ENCODE measurements around the gene NKD1.

The NKD1 gene

DNA sequence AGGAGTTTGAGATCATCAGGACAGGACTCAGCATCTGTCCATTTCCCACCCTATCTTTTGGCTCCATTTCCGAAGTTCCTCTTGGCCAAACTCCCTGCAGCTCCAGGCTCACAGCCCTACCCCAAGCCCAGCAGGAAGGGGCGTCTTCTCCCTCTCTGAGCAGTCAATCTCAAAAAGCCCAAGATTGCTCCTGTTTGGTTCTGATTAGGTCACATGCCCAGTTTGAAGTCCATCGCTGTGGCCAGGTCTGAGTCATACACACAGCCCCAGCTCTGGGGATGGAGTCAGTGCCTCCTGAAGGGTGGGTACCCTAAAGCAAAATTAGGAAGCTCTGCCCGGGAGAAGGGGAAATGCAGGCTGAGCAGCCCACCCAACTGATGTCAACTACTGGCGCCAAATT lies 109.0 kb downstream of the NKD1 start:
- peak; percentile 45 for DNase-seq

DNA sequence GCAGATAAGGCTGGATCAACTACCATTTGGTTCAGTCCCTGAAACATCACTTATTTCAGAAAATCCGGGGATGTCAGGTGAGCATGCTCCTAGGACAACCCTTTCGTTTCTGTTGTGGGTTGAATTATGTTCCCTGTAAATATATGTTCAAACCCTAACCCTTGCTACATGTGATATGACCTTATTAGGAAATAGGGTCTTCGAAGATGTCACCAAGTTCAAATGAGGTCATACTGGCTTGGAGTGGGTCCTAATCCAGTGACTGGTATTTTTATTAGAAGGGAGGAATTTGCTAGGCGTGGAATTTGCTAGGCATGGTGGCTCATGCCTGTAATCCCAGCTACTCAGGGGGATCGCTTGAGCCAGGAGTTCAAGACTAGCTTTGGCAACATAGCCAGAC lies 111.6 kb downstream of the NKD1 start:
- DNase-seq: no peak

DNA sequence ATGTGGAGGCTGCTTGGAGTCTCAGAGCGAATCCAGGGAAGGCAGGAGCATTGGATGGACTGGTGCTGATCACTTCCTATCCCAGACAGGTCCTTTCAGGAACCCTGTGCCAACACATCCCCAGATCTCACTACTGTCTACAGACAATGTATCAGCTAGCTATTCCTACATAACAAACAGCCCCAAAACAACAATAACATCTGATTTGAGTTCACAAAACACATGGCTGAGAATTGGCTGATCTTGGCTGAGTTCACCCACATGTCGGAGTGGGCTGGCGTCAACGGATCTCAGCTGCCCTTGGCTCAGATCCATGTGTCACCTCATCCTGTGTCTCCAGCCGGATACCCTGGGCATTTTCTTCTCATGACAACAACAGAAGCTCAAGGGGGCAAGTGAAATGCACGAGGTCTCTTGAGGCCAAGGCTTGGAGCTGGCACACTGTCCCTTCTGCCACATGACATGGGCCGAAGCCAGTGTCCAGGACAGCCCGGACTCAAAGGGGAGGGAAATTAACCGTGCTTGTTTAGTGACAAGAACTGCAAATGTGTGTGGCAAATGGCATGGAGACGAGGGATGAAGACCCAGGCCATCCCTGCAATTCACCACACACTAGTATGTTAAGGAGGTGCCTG lies 114.2 kb downstream of the NKD1 start:
- DNase-seq: no peak

DNA sequence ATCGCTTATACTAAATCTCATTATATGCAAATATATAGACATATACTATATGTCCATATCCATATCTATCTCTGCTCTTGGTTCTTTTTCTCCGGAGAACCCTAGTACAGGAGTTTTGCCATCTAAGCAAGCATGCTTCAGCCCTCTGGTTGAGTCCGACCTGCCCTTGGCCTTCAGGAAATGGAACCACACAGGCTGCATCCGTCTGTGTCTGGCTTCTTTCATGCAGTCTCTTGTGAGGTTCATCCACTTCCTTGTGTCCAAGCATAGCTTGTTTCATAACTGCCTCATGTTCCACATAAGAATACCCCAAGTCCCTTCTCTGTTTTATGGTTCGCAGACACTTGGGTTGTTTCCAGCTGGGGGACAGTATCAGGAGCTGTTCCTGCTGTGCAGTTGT lies 116.1 kb downstream of the NKD1 start:
- no peak for DNase-seq

DNA sequence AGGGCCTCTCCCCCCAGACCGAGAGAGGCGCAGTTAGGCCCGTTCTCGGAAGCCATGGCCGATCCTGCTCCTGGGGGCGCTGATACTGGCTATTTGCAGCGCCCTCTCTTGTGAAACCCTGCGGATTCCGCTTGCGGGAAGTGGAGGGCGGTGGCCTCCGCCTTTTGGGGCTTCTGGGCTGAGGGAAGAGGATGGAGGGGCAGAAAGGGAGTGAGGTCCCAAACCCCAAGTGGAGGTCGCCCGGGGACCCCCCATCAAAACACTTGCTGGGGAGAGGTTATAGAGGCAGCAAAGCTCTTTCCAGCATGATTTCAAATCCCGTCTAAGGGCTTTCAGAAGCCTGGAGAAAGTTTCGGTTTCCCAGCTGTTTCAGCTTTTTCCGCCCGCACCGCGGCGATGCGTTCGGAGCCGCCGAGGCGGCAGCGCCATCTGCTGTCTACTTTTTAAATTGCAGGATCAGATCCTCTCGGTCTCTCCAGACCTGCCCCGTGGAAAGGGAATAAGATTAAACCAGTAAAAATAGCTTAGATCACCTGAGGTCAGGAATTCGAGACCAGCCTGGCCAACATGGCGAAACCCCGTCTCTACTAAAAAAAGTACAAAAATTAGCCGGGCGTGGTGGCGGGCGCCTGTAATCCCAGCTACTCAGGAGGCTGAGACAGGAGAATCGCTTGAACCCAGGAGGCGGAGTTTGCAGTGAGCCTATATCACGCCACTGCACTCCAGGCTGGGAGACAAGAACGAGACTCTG lies 117.1 kb downstream of the NKD1 start:
- DNase-seq: peak; percentile 59

DNA sequence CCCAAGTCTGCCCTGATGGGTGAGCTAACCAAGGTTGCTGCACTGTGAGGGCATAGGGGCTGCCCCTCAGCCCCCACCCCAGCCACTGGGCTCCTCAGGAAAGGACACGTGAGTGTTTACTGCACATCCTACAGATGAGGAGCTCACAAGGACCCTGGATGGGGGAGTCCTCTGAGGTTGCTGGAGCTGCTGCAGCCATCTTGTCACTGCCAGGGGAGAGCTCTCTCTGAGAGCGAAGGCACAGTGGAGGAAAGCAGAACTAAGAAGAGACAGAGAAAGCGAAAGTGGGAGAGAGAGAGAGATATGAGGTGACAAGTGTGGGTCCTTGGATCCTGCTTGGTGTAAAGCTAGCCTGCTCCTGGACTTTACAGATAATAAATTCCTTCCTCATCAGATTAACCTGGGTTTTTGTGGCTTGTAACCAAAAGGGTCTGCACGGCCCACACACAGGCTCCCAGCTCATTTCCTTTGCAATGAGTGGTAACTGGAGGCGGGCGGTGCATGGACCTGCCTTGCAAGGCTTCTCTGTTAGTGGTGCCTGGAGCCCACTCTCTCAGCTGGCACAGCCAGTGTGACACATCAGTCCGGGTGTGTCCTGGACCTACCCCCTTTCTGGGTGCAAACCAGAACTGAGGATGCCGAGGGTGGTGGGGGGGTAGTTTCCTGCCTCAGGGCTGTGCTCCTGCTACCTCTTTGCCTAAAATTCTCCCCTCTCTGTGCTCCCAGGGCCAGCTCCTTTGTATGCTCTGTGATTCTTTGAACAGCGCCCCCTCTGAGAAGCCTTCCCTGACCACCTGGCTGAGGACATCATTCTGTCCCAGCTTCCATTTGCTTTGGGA lies 118.7 kb downstream of the NKD1 start:
- no peak for DNase-seq

DNA sequence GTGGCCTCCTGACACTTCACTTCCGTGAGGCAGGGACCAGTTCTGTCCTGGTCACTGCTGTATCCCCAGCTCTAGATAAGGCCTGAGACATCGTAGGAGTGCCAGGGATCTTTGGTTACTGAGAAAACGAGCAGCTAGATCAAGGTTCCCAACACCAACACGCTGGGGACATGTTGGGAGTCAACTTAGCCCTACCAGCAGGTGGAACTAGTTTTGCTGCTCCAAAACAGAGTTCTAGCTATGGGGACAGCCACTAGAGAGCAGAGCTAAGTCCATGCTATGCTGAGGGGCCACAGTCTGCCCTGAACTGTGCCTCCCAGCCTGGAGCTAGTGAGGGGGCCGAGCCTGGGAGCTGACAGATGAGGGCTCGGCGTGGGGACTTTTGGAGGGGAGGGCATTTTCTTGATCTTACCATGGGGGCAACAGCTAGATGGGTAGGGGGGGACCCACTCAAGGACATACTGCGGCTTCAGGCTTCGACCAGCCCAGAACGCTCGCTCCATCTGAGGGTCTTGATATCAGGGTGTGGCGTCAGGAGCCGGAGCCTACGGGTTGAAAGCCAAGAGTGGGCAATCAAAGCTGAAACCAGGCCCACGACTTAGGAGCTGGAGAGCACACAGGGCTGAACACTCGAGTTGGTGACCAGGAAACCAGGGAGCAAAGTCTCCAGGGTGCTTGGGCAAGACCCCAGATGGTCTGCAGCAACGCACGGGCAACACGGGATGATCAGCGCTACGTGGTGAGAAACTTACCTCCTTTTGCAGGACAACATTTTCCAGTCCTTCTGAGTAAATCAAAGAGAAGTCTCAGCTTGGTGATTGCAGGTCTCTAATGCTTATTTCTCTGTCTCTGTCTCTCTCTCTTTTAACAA lies 119.5 kb downstream of the NKD1 start:
- no peak for DNase-seq

DNA sequence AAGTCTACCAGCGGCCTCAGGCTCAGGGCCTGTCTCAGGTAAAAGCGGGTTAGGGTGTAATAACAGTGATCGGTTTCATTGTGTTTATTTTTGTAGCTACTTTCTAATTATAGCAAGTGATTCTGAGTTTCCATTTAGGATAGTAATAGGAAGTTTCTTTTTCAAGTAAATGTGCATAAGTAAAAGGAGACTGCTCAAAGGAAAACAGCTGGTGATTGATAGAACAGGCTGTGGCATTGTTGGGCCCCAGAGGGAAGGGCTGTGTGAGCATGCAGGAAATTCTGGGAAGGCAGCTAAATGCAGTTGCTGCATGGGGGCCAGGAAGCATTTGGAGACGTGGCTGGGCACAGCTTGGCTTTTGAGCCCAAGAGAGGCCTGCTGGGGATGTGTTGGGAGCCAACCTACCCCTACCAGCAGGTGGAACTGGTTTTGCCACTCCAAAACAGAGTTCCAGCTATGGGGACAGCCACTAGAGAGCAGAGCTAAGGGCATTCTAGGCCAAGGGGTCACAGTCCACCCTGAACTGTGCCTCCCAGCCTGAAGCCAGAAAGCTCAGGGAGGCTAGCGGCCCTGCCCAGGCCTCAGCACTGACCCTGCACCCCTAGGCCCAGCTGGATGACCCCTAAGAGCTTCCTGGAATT lies 120.3 kb downstream of the NKD1 start:
- no peak for DNase-seq

DNA sequence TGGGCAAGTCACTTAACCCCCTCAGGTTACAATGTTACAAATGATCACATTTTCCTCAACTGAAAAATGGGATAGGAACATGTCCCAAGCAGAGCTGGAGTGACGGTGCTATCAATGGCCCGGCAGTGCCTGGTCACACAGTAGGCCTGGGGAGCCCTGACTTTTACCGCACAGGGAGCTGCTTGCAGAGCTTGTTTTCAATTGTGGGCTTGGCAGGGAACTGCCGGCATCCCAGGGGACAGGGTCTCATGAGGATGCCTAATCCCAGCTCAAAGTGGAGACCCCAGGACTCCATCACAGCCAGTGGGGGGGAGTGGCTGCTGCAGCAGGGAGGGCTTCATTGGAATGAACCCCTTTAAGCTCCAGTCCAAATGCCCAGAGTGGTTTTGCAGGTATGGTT lies 121.5 kb downstream of the NKD1 start:
- no peak for DNase-seq

DNA sequence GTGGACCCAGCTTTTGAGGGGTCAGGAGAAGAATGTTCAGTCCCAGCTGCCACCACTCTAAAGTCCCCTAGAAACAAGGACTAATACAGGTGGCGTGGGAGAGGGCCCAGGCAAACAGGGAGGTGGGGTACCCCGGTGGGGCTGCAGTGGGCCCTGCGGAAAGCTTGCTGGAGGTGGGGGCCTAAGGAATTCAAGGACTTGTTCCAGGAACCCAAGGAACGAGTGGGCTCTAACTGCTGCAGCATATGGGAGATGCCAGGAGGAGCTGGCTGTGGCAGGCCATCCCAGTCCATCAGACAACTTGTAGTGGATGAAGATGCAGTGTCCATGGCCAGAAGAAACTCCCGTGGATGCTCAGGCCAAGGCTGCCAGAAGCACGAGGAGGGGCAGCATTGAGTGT lies 122.3 kb downstream of the NKD1 start:
- no peak for DNase-seq

DNA sequence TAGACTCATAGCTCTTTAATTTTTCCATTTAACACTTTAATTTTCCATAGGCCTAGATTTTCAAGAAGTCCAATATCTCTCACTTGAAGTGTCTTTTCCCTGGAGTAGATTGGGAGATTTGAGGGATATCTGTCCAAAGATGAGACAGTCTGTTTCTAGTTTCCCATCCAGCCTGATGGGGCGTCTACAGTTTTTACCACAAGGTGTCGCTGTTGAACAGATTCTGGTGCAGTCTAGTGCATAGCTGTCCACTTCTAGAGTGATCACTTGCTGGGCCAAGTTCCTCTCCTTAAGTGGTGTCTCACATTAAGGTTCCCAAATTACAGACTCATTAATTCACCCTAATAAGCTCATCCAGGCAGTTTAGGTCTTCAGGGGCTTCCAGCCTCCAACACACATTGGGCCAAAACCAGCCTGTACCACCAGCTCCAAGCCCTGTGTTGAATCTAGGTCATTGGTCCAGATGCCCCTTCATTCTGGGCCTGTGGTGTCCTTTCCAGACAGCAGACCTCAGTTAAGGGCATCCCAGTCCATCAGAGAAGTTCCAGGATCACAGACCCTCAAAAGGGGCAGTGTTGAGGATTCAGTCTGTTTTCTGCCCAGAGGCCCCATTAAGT lies 123.6 kb downstream of the NKD1 start:
- peak; percentile 18 for DNase-seq

DNA sequence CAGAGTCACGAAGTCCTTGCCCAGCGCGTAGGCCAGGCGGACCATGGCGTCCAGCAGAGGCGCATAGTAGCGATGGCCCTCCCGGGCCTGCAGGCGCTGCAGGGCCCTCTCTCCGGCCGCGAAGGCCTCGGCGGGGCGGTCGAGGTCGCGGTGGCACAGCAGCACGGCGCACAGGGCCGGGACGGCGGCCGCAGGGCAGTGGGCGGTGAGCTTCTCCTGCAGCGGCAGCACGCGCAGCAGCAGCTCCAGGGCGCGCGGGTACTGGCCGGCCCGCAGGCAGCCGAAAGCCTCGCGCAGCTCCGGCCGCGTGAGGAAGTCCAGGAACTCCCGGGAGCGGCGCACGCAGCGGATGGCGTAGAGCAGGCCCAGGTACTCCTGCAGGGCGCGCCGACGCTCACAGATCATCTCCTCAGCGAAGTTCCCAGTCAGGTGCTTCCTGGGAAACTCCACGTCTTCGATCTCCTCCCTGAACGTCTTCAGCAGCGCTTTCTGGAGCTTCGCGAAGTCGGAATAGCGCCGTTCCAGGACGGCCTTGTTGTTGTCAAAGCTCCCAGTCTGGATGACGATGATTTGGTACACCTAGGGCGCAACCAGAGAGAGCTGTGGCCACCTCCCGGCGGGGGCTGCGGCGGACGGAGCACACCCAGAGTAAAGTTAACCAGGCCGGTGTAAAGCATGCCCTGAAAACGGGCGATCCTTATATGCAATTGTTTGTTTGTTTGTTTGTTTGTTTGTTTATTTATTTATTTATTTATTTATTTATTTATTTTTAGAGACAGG lies 125.5 kb downstream of the NKD1 start:
- DNase-seq: no peak

DNA sequence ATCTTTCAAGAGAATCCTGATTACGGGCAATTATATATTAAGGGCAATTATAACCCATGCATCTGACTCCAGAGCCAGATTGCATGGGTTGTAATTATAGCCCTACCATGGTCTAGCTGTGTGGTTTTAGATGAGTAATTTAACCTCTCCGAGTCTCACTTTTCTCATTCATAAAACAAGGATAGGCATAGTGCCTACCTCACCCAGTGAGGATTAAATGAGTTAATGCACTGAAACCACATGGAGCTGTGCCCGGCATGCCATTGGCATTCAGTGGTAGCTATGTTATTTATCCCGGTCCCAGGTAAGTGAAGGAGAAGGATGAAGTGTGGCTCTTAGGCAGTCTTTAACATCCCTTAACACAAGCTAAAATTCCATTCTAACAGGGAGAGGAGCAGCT lies 126.6 kb downstream of the NKD1 start:
- DNase-seq: no peak

DNA sequence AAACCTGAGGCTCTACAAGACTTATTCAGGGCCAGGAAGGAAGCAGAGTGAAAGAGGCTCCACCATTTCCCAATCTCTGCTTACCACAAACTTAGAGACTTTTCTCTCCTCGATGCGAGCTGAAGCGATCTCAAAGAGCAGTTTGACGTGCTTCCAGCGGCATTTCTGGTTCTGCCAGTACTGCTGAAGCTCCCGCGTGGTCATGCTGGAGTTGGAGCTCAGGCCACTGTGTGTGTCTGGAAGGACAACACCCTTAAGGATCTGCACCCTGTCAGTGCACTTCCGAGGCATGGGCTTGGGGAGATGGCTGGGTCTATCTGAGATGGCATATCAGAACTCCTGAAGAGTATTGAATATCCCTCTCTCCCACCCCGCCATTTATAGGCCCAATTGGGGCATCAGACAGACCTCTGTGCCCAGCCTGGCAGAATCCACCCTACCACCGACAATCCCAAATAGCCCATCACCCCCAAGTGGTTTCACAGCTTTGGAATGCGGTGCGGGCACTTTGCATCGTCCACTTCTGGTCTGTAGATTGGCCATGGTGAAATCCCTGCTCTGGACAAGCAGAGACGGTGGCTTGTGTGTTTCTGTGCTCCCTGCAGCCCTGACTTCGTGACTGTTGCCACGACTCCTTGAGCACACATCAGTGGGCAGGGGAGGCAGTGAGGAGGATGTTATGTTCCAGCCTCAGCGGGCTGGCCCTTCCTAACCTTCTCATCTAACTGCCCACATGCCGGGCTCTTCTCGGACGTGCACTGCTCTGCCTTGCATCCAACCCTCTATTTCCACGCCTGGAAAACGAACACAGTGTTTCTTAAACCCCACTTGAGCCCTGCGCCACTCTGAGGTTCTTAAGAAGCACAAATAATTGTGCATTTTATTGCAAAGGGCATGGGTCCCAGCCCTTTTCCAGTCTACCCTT lies 127.8 kb downstream of the NKD1 start:
- DNase-seq: no peak

DNA sequence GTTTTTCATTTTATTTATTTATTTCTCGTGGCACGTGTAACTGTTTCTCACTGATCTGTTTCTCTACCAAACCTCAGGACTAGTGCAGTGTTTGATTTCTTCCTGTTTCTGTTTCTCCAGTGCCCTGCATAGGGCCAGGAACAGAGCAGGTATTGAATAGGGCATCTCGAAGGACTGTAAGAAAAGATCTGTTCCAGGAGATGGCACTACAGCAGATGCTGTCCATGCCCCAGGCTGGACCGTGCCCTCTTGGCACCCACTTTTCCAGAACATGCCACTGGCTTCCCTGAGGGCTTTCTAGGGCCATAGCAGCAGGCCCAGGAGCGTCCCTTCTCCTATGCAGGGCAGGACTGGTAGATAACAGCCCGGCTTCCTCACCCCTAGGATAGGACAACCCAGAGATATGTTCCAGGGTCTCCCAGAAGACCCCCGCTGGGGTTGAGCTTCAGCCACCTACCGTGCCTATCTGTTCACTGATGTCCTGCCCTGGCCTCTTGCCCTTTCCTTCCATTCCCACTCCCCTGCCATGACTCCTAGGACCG lies 128.6 kb downstream of the NKD1 start:
- DNase-seq: no peak

DNA sequence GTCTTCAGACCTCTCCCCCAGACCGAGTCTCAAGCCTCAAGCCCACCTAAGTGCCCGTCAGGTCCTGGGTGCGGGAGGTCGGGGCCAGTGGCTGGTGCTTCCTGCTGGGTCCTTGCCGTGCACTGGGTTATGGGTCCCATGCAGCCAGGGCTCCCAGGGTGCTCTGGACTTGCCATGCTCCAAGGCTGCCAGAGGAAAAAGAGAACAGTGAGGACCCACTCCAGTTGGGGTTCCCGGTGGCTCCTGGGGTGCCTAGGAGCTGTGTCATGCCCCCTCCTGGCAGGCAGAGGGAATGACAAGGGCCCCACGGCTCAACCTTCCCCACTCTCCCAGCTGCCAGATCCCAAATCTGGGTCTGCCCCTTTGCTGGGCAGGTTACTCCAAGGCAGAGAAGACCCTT lies 129.2 kb downstream of the NKD1 start:
- no peak for DNase-seq

DNA sequence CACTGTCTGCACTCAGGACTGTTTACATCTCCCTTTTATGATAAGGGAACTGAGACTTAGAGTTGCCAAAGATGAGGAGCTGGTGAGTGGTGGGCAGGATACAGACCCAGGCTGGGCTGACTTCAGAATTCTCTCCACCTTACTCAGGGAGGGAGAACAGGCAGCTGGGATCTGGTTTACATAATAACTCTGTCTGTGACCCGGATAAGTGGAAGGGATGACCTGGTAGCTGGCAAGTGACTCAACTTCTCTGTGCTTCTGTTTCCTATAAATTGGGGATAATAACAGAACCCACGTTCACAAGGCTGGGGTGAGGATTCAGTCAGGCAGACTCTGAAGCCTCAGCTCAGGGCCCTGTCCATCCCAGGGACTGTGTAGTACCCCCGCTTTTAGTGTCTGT lies 130.3 kb downstream of the NKD1 start:
- DNase-seq: no peak

DNA sequence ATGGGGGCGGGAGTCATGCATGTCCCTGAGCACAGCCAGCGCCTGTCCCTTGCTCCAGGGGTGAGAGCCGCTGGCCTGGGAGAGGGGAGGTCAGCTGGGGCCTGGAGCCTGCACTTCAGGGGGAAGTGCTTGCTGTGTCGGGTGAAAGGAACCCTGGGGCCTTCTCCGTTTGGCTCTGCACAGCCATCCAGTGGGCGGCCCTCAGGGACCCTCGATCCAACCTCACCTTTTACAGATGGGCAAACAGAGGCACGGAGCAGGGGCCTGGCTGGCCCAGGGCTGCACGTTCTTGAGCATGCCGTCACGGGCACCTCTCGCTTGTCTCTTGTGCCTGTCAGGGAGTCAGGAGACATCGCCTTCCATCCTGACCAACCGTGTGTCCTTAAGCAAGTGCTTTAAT lies 131.1 kb downstream of the NKD1 start:
- no peak for DNase-seq

DNA sequence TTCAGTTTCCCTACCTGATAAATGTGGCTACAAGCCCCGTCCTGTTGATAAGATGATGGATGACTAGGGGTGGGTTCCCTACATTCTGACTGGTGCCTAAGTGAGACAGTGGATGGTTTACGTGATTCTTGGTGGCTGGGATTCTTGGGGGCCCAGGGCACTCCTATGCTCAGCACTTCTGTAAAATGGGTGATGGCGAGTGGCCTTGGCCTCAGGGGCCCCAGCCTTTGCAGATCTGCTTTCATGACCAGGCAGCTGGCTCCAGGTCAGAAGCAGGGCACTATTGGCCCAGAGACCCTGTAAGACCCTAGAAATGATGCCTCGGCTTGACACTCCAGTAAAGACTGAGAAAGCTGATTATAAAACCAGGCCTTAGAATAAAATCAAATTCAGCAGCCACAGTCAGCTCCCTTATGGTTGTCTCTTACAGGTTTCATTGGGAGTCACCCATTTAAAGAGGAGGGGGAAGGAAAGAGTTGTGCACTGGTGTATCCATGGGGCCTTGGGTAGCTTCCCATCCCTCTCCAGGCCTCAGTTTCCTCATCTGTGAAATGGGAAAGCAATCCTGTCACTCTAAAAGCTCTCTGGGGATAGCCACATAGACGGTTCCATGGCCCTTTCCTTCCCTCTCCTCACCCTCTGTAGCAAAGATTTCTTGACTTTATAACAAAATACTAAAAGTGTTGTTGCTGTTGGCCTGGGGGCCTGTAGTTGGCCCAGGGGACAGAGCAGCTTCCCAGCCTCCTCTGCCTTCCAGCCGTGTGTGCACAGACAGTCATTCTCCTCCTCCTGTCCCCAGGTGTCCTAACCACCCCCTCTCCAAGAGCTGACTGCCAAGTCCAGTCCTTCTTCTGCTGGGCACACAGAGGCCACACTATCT lies 131.7 kb downstream of the NKD1 start:
- DNase-seq: no peak

All from NCI-H226 (cell line).